ENCODE measurements around the gene GGT5.
"Not testable (repeated sequence)": the region's sequence is repeated elsewhere in the genome, so short reads cannot be mapped to it uniquely, and the experiment has no call there.

The GGT5 gene

GRCh38 chr22:24271386-24271854 lies 26.5 kb upstream of the GGT5 start:
- Histone ChIP-seq H3K27ac (replicated peaks) (peak overlapping the region; percentile 91), H3K27me3 (ENCODE audit: insufficient read depth, poor library complexity, severe bottlenecking) (no peaks in the 10 kb centered on the region), H3K4me3 (replicated peaks; ENCODE audit: insufficient read depth, low read length) (peak overlapping the region; percentile 89)
- DNase-seq (ENCODE audit: low read depth in 1 of 2, low spot score in 1 of 2) = peak; percentile 35 to 50
- TF ChIP-seq REST (IDR thresholded peaks at IDR 0.05; ENCODE audit: insufficient replicate concordance, low read depth) (no peak), CTCF (IDR thresholded peaks at IDR 0.05; ENCODE audit: insufficient read depth, low read length) (no peak), POLR2AphosphoS5 (IDR thresholded peaks at IDR 0.05; ENCODE audit: low read depth) (no peak), SPI1 (IDR thresholded peaks at IDR 0.05; ENCODE audit: borderline replicate concordance, low read depth) (no peak), GABPA (IDR thresholded peaks at IDR 0.05; ENCODE audit: low read depth) (no peak)

- Histone ChIP-seq H3K4me3 (replicated peaks; ENCODE audit: insufficient read depth, low read length) (peak within 1 kb of the TSS; percentile 89), H3K27ac (replicated peaks) (peak within 1 kb of the TSS; percentile 91), H3K27me3 (ENCODE audit: insufficient read depth, poor library complexity, severe bottlenecking) (no peaks in the 10 kb centered on the region)
- DNase-seq (ENCODE audit: low read depth in 1 of 2, low spot score in 1 of 2) = peak; percentile 86 to 88
- TF ChIP-seq REST (IDR thresholded peaks at IDR 0.05; ENCODE audit: insufficient replicate concordance, low read depth) (peak; percentile 36), POLR2AphosphoS5 (IDR thresholded peaks at IDR 0.05; ENCODE audit: low read depth) (peak; percentile 83; the same call in 1 of the 2 replicates), SPI1 (IDR thresholded peaks at IDR 0.05; ENCODE audit: borderline replicate concordance, low read depth) (no peak), CTCF (IDR thresholded peaks at IDR 0.05; ENCODE audit: insufficient read depth, low read length) (no peak), GABPA (IDR thresholded peaks at IDR 0.05; ENCODE audit: low read depth) (no peak)
These were observed 25.9 kb upstream of the GGT5 start, which contains the start of gene SPECC1L for GRCh38 chr22:24270556-24271385. TSS of gene SPECC1L (plus strand) at chr22:24270831. CDS start at chr22:24302232, 31,401 bp downstream.

GRCh38 chr22:24266495-24266894 lies 21.6 kb upstream of the GGT5 start:
- not testable (repeated sequence) for H3K4me3 ChIP-seq (replicated peaks; ENCODE audit: insufficient read depth, low read length); DNase-seq (ENCODE audit: low read depth in 1 of 2, low spot score in 1 of 2); H3K27ac ChIP-seq (replicated peaks); H3K27me3 ChIP-seq (ENCODE audit: insufficient read depth, poor library complexity, severe bottlenecking)

GRCh38 chr22:24265734-24266133 lies 20.9 kb upstream of the GGT5 start:
- Histone ChIP-seq H3K27me3 (ENCODE audit: insufficient read depth, poor library complexity, severe bottlenecking) (no peaks in the 10 kb centered on the region), H3K27ac (replicated peaks) (no peak overlapping the region), H3K4me3 (replicated peaks; ENCODE audit: insufficient read depth, low read length) (no peak overlapping the region)
- no peak for TF ChIP-seq GABPA (IDR thresholded peaks at IDR 0.05; ENCODE audit: low read depth)
- TF ChIP-seq REST (IDR thresholded peaks at IDR 0.05; ENCODE audit: insufficient replicate concordance, low read depth) = no peak
- no peak for TF ChIP-seq CTCF (IDR thresholded peaks at IDR 0.05; ENCODE audit: insufficient read depth, low read length)
- DNase-seq (ENCODE audit: low read depth in 1 of 2, low spot score in 1 of 2) = no peak

GRCh38 chr22:24264329-24264896 lies 19.5 kb upstream of the GGT5 start:
- not testable (repeated sequence) for DNase-seq (ENCODE audit: low read depth in 1 of 2, low spot score in 1 of 2); H3K27me3 ChIP-seq (ENCODE audit: insufficient read depth, poor library complexity, severe bottlenecking); H3K4me3 ChIP-seq (replicated peaks; ENCODE audit: insufficient read depth, low read length); H3K27ac ChIP-seq (replicated peaks)

Measured in HL-60 (cell line).